GM19372 (cell line): ENCODE measurements around the gene FOXN4.

Source experiments
- ATAC-seq: cut with Tn5 transposase; IDR thresholded peaks from one replicate; pipeline ENCODE4 v1.9.1; 2021; ENCODE audit warnings: mild to moderate bottlenecking, low read depth, moderate library complexity; ENCODE audit not compliant: unreplicated experiment

Gene FOXN4

DNA sequence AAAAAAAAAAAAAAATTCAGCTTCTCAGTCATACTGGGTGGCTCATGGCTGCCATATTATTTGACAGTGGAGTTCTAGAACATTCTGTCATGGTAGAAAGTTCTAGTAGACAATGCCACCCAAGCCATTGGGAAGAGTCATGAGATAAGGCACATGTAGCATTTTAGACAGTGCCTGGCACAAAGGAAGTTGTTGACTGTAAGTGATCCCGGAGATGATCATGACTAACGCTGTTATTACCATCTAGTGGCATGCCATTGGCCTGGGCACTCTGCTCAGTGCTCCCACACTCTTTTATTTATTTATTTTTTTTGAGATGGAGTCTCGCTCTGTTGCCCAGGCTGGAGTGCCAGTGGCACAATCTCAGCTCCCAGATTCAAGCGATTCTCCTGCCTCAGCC lies 80.4 kb downstream of the FOXN4 start:
- no peak for ATAC-seq
